OCI-LY7 (cell line): ENCODE data around the gene PLEKHH3. TPM values are rescaled to one million over a fixed set of nuclear protein-coding genes. Genes with fewer than 3 reads are reported as not detected.

ENCODE experiments used
- BruUV-seq: library from RNA; stranded (reverse); fragments of 400-500 nt; replicated peaks from 2 replicates; lab custom pipeline; 2021; lab: Mats Ljungman, UMichigan
- CTCF ChIA-PET: fragments of 300-600 bp; sonication (Branson Sonifier 250); formaldehyde crosslinking; loops from one replicate; lab custom pipeline; 2022; ENCODE audit warnings: antibody characterized with exemption; ENCODE audit not compliant: unreplicated experiment; lab: Charles Lee
- POLR2A ChIA-PET: fragments of 300-600 bp; sonication (Branson Sonifier 250); formaldehyde crosslinking; loops from one replicate; lab custom pipeline; 2022; ENCODE audit warnings: antibody characterized with exemption; lab: Charles Lee
- DNase-seq: peaks from one replicate; pipeline ENCODE4 v3.0.0-alpha.2; 2015; ENCODE audit warnings: low spot score
- H2AFZ ChIP-seq: fragments of 200-600 bp; sonication (generic), shearing (Covaris generic); 2 replicates; pipeline ENCODE4 v1.6.1; 2014; ENCODE audit warnings: mild to moderate bottlenecking, antibody characterized with exemption, low read length, moderate library complexity
- H3K27ac ChIP-seq: fragments of 200-600 bp; sonication (generic); 2 replicates; pipeline ENCODE4 v1.5.1; 2014; ENCODE audit warnings: mixed run types, low read depth, mild to moderate bottlenecking, moderate library complexity, low read length, inconsistent platforms; ENCODE audit not compliant: poor library complexity, severe bottlenecking
- H3K36me3 ChIP-seq: fragments of 200-600 bp; sonication (generic); 2 replicates; pipeline ENCODE4 v1.6.1; 2014; ENCODE audit warnings: mild to moderate bottlenecking, antibody characterized with exemption, low read length, moderate library complexity, mixed read lengths; ENCODE audit not compliant: insufficient read depth
- H3K4me1 ChIP-seq: fragments of 200-600 bp; sonication (generic); 2 replicates; pipeline ENCODE4 v1.5.1; 2014; ENCODE audit warnings: mild to moderate bottlenecking, low read length; ENCODE audit not compliant: insufficient read depth, poor library complexity, severe bottlenecking
- H3K4me2 ChIP-seq: fragments of 200-600 bp; sonication (generic); 2 replicates; pipeline ENCODE4 v1.6.1; 2014; ENCODE audit warnings: mild to moderate bottlenecking, low read length
- H3K4me3 ChIP-seq: fragments of 200-600 bp; sonication (generic); 2 replicates; pipeline ENCODE4 v1.5.1; 2014; ENCODE audit warnings: mild to moderate bottlenecking, low read depth, low read length; ENCODE audit not compliant: poor library complexity, severe bottlenecking
- H3K79me2 ChIP-seq: fragments of 200-600 bp; sonication (generic); 2 replicates; pipeline ENCODE4 v1.6.1; 2016; ENCODE audit warnings: low read depth, mild to moderate bottlenecking, low read length, moderate library complexity, mixed read lengths; ENCODE audit not compliant: insufficient read depth
- H3K9me2 ChIP-seq: fragments of 200-600 bp; sonication (generic); 2 replicates; pipeline ENCODE4 v1.6.1; 2016; ENCODE audit warnings: mild to moderate bottlenecking, low read length, mixed read lengths; ENCODE audit not compliant: insufficient read depth
- H3K9me3 ChIP-seq: fragments of 200-600 bp; sonication (generic); 2 replicates; pipeline ENCODE4 v1.6.1; 2014; ENCODE audit warnings: mild to moderate bottlenecking, mixed run types, low read length, mixed read lengths
- H4K20me1 ChIP-seq: fragments of 200-600 bp; sonication (generic); 2 replicates; pipeline ENCODE4 v1.6.1; 2014; ENCODE audit warnings: mild to moderate bottlenecking, antibody characterized with exemption, low read length, moderate library complexity, mixed read lengths; ENCODE audit not compliant: insufficient read depth
- EZH2phosphoT487 ChIP-seq: fragments of 200-600 bp; sonication (generic); IDR thresholded peaks from 2 replicates; pipeline ENCODE4 v1.6.1; 2018; ENCODE audit warnings: low read depth, borderline replicate concordance, mild to moderate bottlenecking, mixed run types, antibody characterized with exemption, low read length, moderate library complexity, mixed read lengths
- intact Hi-C: fragments of 100-400 bp; cut with micrococcal nuclease; formaldehyde crosslinking; loops from one replicate; pipeline ENCODE4 v1.10.0; 2022; ENCODE audit not compliant: unreplicated experiment
- total RNA-seq, 2 experiments: library from RNA; depleted of rRNA in 1 of 2; stranded (reverse); fragments of >200 nt in 1 of 2; shearing (Covaris generic) in 1 of 2; gene quantifications; 2 replicates each; pipeline ENCODE4 v1.2.3, GENCODE V29; 2014 to 2022
- TF ChIP-seq, protein P1 (sequence below): fragments of 200-600 bp; sonication (generic); conservative IDR thresholded peaks from 2 replicates; pipeline ENCODE4 v1.5.1; 2014; ENCODE audit warnings: mild to moderate bottlenecking, antibody characterized with exemption, low read length, moderate library complexity, mixed read lengths

PLEKHH3 gene
- total RNA-seq, 2 experiments from 2014 or later, result 24.4 to 47.5 TPM

DNA sequence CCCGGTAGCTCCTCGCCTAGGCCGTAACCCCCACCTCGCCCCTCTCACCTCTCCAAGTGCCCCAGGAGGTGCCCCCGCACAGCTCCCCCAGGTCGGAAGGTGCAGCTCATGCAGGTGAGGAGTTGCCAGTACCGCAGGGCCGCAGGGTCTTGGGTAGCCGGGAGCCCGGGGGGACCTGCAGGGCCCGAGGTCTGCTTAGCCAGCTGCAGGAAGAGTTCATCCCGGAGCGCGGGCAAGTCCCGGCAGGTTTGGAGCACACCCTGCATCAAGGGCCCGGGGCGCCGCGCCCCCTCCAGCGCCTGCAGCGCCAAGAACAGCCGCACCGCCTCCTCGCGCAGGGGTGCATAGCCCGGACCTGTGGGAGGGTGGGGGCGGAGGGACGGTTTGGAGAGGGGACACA is 4.8 kb downstream of the PLEKHH3 start:
- Histone ChIP-seq H3K79me2 (no peaks in the 10 kb centered on the region), H4K20me1 (no peaks in the 10 kb centered on the region), H3K4me1 (peaks cover 23% of the 10 kb centered on the region), H3K9me3 (no peaks in the 10 kb centered on the region), H3K4me3 (no peak overlapping the region), H3K4me2 (no peak overlapping the region), H3K36me3 (peaks cover 20% of the 10 kb centered on the region; the same call in 1 of the 2 replicates), H3K9me2 (no peaks in the 10 kb centered on the region), H2AFZ (no peak overlapping the region), H3K27ac (no peak overlapping the region)
- intact Hi-C loops, result no loop called here
- no peak for DNase-seq
- ChIA-PET CTCF (interaction anchor here (0.5 kb wide), 1 partner anchor 254 kb away, joined by 4 read pairs; no protein-coding TSS in a partner anchor), POLR2A (no interaction called here)
- TF ChIP-seq, protein P1, sequence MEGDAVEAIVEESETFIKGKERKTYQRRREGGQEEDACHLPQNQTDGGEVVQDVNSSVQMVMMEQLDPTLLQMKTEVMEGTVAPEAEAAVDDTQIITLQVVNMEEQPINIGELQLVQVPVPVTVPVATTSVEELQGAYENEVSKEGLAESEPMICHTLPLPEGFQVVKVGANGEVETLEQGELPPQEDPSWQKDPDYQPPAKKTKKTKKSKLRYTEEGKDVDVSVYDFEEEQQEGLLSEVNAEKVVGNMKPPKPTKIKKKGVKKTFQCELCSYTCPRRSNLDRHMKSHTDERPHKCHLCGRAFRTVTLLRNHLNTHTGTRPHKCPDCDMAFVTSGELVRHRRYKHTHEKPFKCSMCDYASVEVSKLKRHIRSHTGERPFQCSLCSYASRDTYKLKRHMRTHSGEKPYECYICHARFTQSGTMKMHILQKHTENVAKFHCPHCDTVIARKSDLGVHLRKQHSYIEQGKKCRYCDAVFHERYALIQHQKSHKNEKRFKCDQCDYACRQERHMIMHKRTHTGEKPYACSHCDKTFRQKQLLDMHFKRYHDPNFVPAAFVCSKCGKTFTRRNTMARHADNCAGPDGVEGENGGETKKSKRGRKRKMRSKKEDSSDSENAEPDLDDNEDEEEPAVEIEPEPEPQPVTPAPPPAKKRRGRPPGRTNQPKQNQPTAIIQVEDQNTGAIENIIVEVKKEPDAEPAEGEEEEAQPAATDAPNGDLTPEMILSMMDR, result no peak
- TF ChIP-seq EZH2phosphoT487, result no peak
- BruUV-seq, result no TSS peak

DNA sequence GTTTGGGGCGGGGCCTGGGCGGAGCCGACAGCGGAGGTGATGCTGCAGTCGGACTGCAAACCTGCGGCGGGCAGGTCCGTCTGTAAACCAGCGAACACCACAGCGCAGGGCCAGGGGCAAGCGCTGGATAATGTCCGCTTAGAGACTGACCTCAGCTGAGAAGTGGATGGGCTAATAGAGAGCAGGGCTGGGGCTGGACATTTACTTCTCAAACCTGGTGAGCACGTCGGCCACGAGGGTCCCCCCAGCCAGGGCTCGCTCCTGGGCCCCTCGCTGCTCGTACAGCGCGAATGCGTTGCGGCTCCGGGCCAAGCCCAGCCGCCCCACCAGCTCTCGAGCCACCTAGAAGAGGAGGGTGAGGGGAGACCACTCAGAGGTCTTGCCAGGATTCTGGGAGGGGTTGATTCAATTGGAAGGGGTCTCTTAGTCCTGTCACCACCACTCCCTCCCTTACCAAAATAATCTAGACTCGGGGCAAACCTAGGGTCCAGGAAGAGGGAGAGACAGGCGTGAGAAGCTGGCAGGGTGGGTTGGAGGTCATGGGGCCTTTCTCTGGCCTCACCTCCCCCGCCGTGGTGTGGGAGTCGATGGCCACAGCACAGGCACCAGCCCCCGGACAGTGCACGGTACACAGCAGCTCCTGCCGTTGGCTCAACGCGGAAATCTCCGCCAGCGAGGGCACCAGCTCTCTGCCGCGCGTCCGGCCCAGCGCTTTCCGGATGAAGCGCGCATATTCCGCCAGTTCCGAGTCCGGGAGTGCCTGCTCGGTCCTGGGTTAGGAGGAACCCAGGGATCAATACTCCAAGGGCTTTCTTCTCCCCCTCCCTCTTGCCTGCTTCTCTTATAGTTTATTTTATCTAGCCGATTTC is 5.8 kb downstream of the PLEKHH3 start:
- ChIA-PET POLR2A (interaction anchor here (0.5 to 0.7 kb wide), 3 partner anchors 13 to 797 kb away, joined by 3 to 4 read pairs (median 3); no protein-coding TSS in a partner anchor), CTCF (interaction anchor here (0.5 kb wide), 1 partner anchor 255 kb away, joined by 4 read pairs; no protein-coding TSS in a partner anchor)
- Histone ChIP-seq H3K79me2 (no peaks in the 10 kb centered on the region), H3K36me3 (peaks cover 27% of the 10 kb centered on the region), H3K4me1 (peaks cover 23% of the 10 kb centered on the region), H2AFZ (no peak overlapping the region), H4K20me1 (no peaks in the 10 kb centered on the region), H3K9me2 (no peaks in the 10 kb centered on the region), H3K9me3 (no peaks in the 10 kb centered on the region), H3K4me3 (no peak overlapping the region), H3K4me2 (peak overlapping the region; percentile 8; the same call in 1 of the 2 replicates), H3K27ac (no peak overlapping the region)
- TF ChIP-seq, protein P1, result no peak
- no peak for TF ChIP-seq EZH2phosphoT487
- intact Hi-C loops, result no loop called here
- DNase-seq, result no peak
- no TSS peak for BruUV-seq
